ENCODE results near the gene TIMM10. TPM values are rescaled to one million over a fixed set of nuclear protein-coding genes. Genes with fewer than 3 reads are reported as not detected.

Gene TIMM10
- total RNA-seq, 4 donors from 2014 or later, result 26.2 to 43.0 (median 40.1) TPM

- Histone ChIP-seq H3K4me1 (peaks cover 43% of the 10 kb centered on the region), H3K4me3 (no peak overlapping the region), H3K9me3 (no peaks in the 10 kb centered on the region), H3K27me3 (peaks cover 15% of the 10 kb centered on the region), H3K27ac (no peak overlapping the region), H3K36me3 (peaks cover 14% of the 10 kb centered on the region)
- no peak for DNase-seq (ENCODE audit: low spot score in 2 of 2)
- TF ChIP-seq CTCF (IDR thresholded peaks at IDR 0.05) (peak; percentile 27 to 66), POLR2AphosphoS5 (IDR thresholded peaks at IDR 0.05) (no peak)
- 43% methylated on average over 9 of the region's 9 CpGs for WGBS
These were observed 50.0 kb downstream of the TIMM10 start for GRCh38 chr11:57480409-57481137.

- H3K4me3 ChIP-seq, result no peak overlapping the region
- peaks cover 15% of the 10 kb centered on the region for H3K27me3 ChIP-seq
- no peak for DNase-seq (ENCODE audit: low spot score in 2 of 2)
- peaks cover 49% of the 10 kb centered on the region for H3K4me1 ChIP-seq
- 18% methylated on average over 4 of the region's 4 CpGs for WGBS
- H3K9me3 ChIP-seq, result no peaks in the 10 kb centered on the region
- TF ChIP-seq CTCF (IDR thresholded peaks at IDR 0.05) (no peak), POLR2A (IDR thresholded peaks at IDR 0.05) (no peak), POLR2AphosphoS5 (IDR thresholded peaks at IDR 0.05) (no peak), EP300 (IDR thresholded peaks at IDR 0.05) (no peak)
- no peak overlapping the region for H3K27ac ChIP-seq
- peaks cover 8% of the 10 kb centered on the region for H3K36me3 ChIP-seq
These were observed 50.6 kb downstream of the TIMM10 start for GRCh38 chr11:57479911-57480310.

- no peak overlapping the region for H3K4me3 ChIP-seq
- TF ChIP-seq POLR2AphosphoS5 (IDR thresholded peaks at IDR 0.05), result no peak
- TF ChIP-seq EP300 (IDR thresholded peaks at IDR 0.05), result no peak
- no peak for TF ChIP-seq CTCF (IDR thresholded peaks at IDR 0.05)
- no peak for TF ChIP-seq POLR2A (IDR thresholded peaks at IDR 0.05)
- peaks cover 15% of the 10 kb centered on the region for H3K27me3 ChIP-seq
- WGBS, result 42% methylated on average over 11 of the region's 11 CpGs
- H3K9me3 ChIP-seq, result no peaks in the 10 kb centered on the region
- no peak overlapping the region for H3K27ac ChIP-seq
- no peak for DNase-seq (ENCODE audit: low spot score in 2 of 2)
- peaks cover 44% of the 10 kb centered on the region for H3K4me1 ChIP-seq
- peaks cover under 1% of the 10 kb centered on the region for H3K36me3 ChIP-seq
These were observed 51.4 kb downstream of the TIMM10 start for GRCh38 chr11:57479021-57479663.

Other genes with a start within 250 kb of the TIMM10 start
- 100 to 1,000 TPM; 241 to 276 (median 272) TPM for gene TNKS1BP1, start 205.8 kb downstream of the TIMM10 start, total RNA-seq
- gene SSRP1, start 194.9 kb downstream of the TIMM10 start, total RNA-seq, result 10 to 100 TPM; 59.9 to 96.5 (median 67.9) TPM
- gene P2RX3, start 192.4 kb downstream of the TIMM10 start, total RNA-seq, result not detected
- gene PRG3, start 149.6 kb downstream of the TIMM10 start, total RNA-seq, result not detected
- gene PRG2, start 140.1 kb downstream of the TIMM10 start, total RNA-seq, result 1 to 10 TPM in 1 of 4 donors, under 1 TPM in 1, not detected in 2; 0.36 to 1.8 TPM
- gene SLC43A3, start 103.6 kb downstream of the TIMM10 start, total RNA-seq, result 10 to 100 TPM; 44.5 to 70.4 (median 60.0) TPM
- gene RTN4RL2, start 70.2 kb downstream of the TIMM10 start, total RNA-seq, result 1 to 10 TPM in 3 of 4 donors, under 1 TPM in 1; 0.64 to 4.8 (median 3.2) TPM
- gene SLC43A1, start 15.1 kb downstream of the TIMM10 start, total RNA-seq, result 10 to 100 TPM; 13.8 to 48.8 (median 22.3) TPM
- gene SMTNL1, start 6.8 kb upstream of the TIMM10 start, total RNA-seq, result not detected
- 10 to 100 TPM; 14.2 to 32.4 (median 25.5) TPM for gene UBE2L6, start 36.9 kb upstream of the TIMM10 start, total RNA-seq
- 100 to 1,000 TPM in 2 of 4 donors, 10 to 100 TPM in 2; 93.3 to 173 (median 119) TPM for gene SERPING1, start 66.9 kb upstream of the TIMM10 start, total RNA-seq
- 1 to 10 TPM; 1.2 to 3.6 (median 1.5) TPM for gene YPEL4, start 119.2 kb upstream of the TIMM10 start, total RNA-seq
- gene CLP1, start 127.0 kb upstream of the TIMM10 start, total RNA-seq, result 10 to 100 TPM in 3 of 4 donors, 1 to 10 TPM in 1; 8.5 to 24.4 (median 20.9) TPM
- 10 to 100 TPM; 61.7 to 93.9 (median 87.6) TPM for gene ZDHHC5, start 137.4 kb upstream of the TIMM10 start, total RNA-seq
- gene MED19, start 181.5 kb upstream of the TIMM10 start, total RNA-seq, result 10 to 100 TPM; 29.2 to 43.5 (median 32.7) TPM
- 10 to 100 TPM; 36.9 to 67.7 (median 55.0) TPM for gene TMX2, start 181.8 kb upstream of the TIMM10 start, total RNA-seq
- gene SELENOH, start 210.7 kb upstream of the TIMM10 start, total RNA-seq, result 10 to 100 TPM; 62.0 to 74.6 (median 67.5) TPM
- not detected for gene BTBD18, start 221.1 kb upstream of the TIMM10 start, total RNA-seq
- 100 to 1,000 TPM; 216 to 336 (median 223) TPM for gene CTNND1, start 231.0 kb upstream of the TIMM10 start, total RNA-seq